ENCODE results near the gene PTPRG.

Gene PTPRG

DNA sequence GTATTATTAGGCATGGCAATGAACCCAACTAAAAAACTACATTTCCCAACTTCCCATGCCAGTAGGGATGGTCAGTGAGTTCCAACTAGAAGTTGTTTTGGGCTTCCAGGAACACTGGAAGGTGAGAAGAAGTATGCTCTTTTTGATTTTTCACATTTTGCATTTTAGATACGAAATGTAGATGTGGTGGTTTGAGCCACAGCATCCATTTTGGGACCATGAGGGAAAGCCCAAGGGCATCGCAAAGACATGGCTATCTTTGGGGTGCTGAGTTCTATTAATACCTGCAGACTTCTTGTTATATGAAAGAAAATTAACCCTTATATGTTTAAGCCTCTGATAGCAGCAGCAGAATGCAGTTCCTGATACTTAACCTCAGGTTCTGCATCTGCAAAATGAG is 62.9 kb downstream of the PTPRG start:
- no peak for DNase-seq

GRCh38 chr3:61625429-61625828 is 64.1 kb downstream of the PTPRG start:
- DNase-seq = no peak

DNA sequence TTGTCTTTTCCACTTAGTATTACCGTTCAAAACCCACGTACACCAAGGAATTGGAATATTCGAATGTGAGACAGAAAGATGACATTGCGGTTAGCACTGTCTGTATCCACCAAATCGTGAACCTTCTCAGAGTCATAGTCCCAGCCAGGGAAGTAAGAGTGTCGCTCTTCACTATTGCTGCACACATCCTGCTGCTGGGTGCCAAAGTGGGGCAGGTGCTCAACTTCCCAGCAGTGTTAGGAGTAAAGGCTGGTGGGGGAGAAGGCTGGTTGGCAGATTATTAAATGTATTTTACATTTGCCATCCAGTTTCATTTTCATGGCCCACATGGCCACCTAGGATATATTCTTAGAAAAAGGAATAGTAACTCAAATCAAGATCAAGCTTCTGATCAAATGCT is 65.1 kb downstream of the PTPRG start:
- no peak for DNase-seq

DNA sequence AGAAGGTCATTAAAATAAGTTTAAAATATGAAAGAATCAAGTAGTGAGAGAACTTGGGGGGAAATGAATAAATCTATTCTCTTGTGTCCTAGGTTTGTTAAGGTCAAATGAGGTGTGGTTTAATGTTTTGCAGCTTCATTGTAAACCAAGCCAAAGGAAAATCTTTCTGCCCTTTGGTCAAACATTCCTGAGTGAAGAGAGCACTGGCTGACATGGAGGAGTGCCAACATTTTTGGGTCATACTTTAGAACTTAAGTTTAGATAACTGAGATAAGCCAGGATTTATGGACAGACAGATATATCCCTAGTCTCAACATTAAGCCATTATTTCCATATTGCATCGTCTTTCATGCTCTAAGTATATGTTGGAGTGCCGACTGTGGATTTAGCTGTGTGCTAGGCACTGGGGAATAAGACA is 66.4 kb downstream of the PTPRG start:
- DNase-seq = no peak

GRCh38 chr3:61628636-61629035 is 67.3 kb downstream of the PTPRG start:
- DNase-seq = no peak

DNA sequence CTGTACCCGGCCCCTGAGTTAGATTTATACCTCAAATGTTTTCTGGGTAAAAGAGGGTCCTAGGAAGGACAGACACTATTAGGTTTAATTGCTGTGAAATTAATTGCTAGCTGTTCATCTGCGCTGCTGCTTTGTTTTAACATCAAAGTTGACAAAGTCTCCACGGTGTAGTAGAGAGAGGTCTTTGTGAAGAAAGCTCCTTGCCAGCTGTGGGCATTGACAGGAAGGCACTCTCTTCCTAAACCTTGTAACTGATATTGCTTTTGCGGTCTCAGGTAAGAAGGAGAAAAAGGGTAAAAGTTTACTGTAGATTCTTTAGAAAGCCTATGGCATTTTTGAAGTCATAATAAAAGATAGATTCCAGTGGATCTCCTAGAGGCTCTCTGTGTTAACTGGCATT is 68.1 kb downstream of the PTPRG start:
- DNase-seq = no peak

- no peak for DNase-seq
Observed at GRCh38 chr3:61631108-61631769, 69.9 kb downstream of the PTPRG start.

DNA sequence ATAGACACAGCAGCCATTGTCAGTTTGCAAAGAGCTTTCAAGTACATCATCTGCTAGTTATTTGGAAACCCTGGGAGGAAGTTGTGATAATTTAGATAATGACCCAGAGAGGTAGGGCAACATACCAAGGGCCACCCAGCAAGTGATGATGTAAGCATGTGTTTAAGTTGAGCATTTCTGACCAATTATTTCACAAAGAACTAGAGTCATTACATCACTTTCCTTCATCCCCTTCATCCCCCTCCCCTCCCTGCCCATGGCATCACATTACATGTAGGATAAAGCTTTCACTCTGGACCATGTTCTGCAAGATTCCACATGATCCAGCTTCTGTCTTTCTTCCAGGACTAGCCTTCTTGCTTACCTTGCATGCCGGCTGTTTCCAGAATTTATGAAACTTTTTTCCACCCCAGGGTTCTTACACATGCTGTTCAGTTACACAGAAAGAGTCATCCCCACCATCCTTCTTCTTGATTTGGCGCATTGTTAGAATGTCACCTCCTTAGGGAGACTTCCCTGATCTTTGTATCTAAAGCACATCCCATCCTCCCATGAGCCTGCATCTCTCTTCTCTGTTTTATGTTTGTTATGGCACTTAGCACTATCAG is 71.3 kb downstream of the PTPRG start:
- no peak for DNase-seq

DNA sequence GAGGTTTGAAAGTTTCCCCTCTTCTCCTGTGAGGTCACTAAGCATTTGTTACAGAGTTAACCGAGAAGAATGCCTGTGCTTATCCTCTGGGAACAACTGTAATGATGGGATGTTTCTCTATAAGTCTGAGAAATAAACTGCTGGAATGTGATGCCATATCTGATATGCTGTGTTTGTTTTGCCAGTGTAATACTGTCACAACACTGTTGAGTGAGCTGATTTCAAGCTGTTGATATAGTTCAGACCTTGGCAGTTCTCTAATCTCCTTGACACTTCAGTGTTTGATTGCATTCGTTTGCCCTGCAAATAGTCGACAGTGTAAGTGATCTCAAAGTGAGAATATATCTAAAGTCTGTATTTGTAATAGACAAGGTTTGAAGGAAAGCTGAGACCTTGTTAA is 73.3 kb downstream of the PTPRG start:
- no peak for DNase-seq

DNA sequence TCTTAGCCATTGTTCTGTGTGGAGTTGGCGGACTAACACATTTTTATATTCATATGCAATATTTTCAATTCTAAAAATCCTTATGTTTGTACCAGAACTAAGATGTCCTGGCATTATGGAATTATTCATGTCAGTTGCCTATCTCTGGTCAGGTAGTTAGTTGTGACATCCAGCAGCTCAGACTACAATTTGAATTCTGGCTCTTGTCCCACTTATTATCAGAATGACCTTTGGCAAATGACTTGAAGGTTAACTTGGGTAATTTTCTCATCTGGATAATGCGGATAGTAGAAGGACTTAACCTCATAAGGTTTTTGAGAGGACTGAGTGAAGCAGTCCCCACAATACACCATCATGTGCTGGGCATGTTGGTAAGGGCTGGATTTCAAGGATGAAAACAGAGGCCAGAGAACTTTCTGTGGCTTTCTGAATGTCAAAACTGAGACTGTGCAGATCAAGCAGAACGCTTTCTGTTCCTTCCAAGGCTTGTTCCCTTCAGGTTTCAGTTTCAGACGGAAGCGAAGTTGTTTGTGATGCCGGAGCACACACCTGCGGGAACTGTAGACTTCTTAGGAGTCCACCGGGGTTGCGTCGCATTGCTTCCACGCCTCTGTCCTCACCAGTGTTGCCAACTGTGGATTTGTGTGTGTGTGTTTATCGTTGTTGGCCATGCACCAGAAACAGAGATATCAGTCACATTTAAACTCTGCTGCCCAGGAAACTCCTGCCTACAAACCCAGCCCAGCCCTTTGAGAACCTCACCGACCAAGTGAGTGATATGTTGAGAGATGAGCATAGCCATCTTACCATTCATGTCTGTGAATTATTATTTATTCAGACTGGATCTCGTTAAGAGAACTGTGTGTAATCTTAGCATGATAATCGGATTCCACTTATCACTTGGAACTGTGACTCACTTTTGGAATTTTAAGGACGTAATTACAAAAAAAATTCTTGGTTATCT is 76.0 kb downstream of the PTPRG start:
- no peak for DNase-seq

- no peak for DNase-seq
Observed at GRCh38 chr3:61638741-61639140, 77.4 kb downstream of the PTPRG start.

- DNase-seq = no peak
Observed at GRCh38 chr3:61639991-61640390, 78.6 kb downstream of the PTPRG start.

DNA sequence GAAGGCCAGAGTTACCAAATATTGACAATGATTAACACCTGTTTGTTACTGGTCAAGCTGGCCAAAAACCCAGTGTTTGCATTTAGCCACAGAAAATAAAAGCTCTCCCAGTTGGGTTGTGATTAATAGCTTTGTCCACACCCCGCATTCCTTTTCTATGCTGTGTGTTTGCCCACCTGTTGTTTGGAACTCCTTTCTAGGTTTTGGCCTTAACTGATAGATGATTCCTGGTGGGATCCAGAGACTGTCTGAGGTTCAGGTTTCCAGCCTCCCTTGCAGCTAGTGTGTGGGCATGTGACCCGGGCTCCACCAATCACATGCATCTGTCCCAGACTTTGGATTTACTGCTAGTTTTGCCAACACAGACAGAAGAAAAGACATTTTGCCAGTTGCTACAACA is 83.8 kb downstream of the PTPRG start:
- DNase-seq = no peak

- DNase-seq = no peak
Observed at GRCh38 chr3:61646360-61646759, 85.0 kb downstream of the PTPRG start.

- no peak for DNase-seq
Observed at GRCh38 chr3:61646851-61647525, 85.6 kb downstream of the PTPRG start.

- no peak for DNase-seq
Observed at GRCh38 chr3:61648481-61648880, 87.1 kb downstream of the PTPRG start.

- no peak for DNase-seq
Observed at GRCh38 chr3:61649381-61650170, 88.2 kb downstream of the PTPRG start.

GRCh38 chr3:61650276-61650675 is 88.9 kb downstream of the PTPRG start:
- DNase-seq = no peak

DNA sequence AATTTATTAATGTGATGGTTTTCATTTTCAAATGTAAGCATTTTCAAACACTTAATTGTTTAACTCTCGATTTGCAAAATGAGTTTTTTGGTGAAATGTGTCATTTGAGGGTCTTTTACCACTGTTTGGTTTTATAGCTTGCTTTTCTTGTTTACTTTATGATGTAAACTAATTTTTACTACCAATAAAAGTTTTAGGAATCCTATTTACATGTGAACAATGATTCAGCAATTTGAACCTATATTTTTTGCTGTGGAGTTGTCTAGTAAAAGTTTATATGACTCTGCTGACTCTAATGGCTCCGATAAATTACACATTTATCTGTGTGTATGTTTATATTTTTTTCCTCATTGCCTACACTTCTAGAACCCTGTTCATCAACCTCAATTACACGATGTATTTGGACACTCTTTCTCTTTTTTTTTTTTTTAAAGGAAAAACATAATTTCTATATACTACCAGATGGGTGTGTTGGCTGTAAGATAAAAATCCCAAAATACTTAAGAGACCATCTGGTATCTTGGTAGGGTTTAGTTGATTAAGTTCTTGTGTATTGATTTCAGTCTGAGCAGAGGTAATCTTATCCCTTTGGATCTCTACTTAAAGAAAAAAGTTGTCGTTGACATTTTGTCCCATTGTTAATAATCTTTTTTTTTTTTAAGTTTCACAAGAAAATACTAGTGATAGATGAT is 89.5 kb downstream of the PTPRG start:
- no peak for DNase-seq

- no peak for DNase-seq
Observed at GRCh38 chr3:61657689-61658088, 96.3 kb downstream of the PTPRG start.

DNA sequence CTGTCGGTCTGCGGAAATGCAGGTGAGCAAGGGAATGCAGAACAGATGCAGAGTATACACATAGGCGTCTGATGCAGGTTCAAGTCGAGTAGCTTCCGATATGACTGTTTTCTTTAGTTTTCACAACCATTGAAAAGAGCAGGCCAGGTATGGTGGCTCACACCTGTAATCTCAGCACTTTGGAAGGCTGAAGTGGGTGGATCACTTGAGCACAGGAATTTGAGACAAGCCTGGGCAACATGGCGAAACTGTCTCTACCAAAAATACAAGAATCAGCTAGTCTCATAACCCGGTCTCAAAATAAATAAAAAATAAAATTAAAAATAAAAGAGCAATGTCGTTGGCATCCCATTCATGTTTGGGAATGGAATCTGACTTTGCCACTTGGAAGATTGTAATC is 101.5 kb downstream of the PTPRG start:
- no peak for DNase-seq
